Measurements from ENCODE around the gene PDE4D. TPM values are rescaled to one million over a fixed set of nuclear protein-coding genes. Genes with fewer than 3 reads are reported as not detected.

Gene PDE4D
- total and polyA plus RNA-seq, 2 of the 4 experiments (the other 2 are of a cell fraction) = 1.4 to 7.9 TPM

- dilution Hi-C loops (cut with HindIII; ENCODE audit: low sequenced_read_pairs, unreplicated experiment) = no loop called here
- Histone ChIP-seq H3K56ac (ENCODE audit: extremely low read depth, insufficient read depth, low read length) (no peak overlapping the region), H3K23ac (ENCODE audit: low read depth, low read length) (no peak overlapping the region), H3K27me3 (ENCODE audit: control insufficient read depth, insufficient read depth, low read length) (no peaks in the 10 kb centered on the region), H2BK120ac (ENCODE audit: low read depth, low read length) (no peak overlapping the region), H3K14ac (replicated peaks; ENCODE audit: low read depth, low read length) (no peak overlapping the region), H4K8ac (ENCODE audit: low read depth in 2 of 2, low read length in 2 of 2) (no peak overlapping the region), H3K4ac (ENCODE audit: low read depth, low read length) (no peak overlapping the region), H2AK9ac (replicated peaks; ENCODE audit: low read depth, low read length, poor library complexity) (no peak overlapping the region), H3K9me3 (ENCODE audit: control insufficient read depth, insufficient read depth, low read length) (no peaks in the 10 kb centered on the region), H3K4me3 (ENCODE audit: insufficient read depth, low read depth, low read length) (no peak overlapping the region), H3K18ac (ENCODE audit: low read depth, low read length) (no peak overlapping the region), H2BK15ac (ENCODE audit: low read depth, low read length) (no peak overlapping the region), H3K27ac (ENCODE audit: insufficient read depth, low read length) (no peak overlapping the region), H4K20me1 (ENCODE audit: insufficient read depth, low read length) (no peaks in the 10 kb centered on the region), H2AFZ (replicated peaks; ENCODE audit: low read length, poor library complexity) (no peak overlapping the region), H3K4me1 (ENCODE audit: control insufficient read depth, insufficient read depth, low read length) (no peaks in the 10 kb centered on the region), H4K5ac (ENCODE audit: low read depth, low read length) (no peak overlapping the region), H2AK5ac (ENCODE audit: low read depth, low read length) (no peak overlapping the region), H3K79me1 (ENCODE audit: low read depth in 1 of 2, low read length in 2 of 2) (no peaks in the 10 kb centered on the region), H3K4me2 (ENCODE audit: low read depth, low read length) (no peak overlapping the region), H3K36me3 (ENCODE audit: control insufficient read depth, insufficient read depth, low read length) (no peaks in the 10 kb centered on the region), H3K9me1 (ENCODE audit: insufficient read depth, low read length) (no peaks in the 10 kb centered on the region), H3K9ac (ENCODE audit: low read depth, low read length) (no peak overlapping the region), H2BK5ac (ENCODE audit: low read depth, low read length, poor library complexity, severe bottlenecking) (no peak overlapping the region), H4K91ac (ENCODE audit: insufficient read depth, low read depth, low read length) (no peak overlapping the region), H2BK20ac (ENCODE audit: low read depth, low read length) (no peak overlapping the region)
- ChIA-PET CTCF (no interaction called here), POLR2A (ENCODE audit: unreplicated experiment) (no interaction called here)
- DNase-seq (no peak), ATAC-seq (ENCODE audit: low read depth) (no peak)
- TF ChIP-seq RFX5 (IDR thresholded peaks at IDR 0.05; ENCODE audit: low read depth, low read length) (no peak), CHD1 (IDR thresholded peaks at IDR 0.05; ENCODE audit: low read depth, low read length) (no peak), MXI1 (IDR thresholded peaks at IDR 0.05; ENCODE audit: borderline replicate concordance, low read depth, low read length) (no peak), RAD21 (IDR thresholded peaks at IDR 0.05; ENCODE audit: low read length) (no peak), MAFK (IDR thresholded peaks at IDR 0.05; ENCODE audit: low read depth, low read length) (no peak), CTCF (conservative IDR thresholded peaks at IDR 0.05; ENCODE audit: low read depth, low read length) (no peak), MAZ (IDR thresholded peaks at IDR 0.05; ENCODE audit: borderline replicate concordance, low read depth, low read length) (no peak)
- WGBS, 2 experiments (ENCODE audit: extremely low coverage in 2 of 2, insufficient read length in 1 of 2) = no CpG with 5 or more reads among the region's 4 CpGs
- no TSS peak for BruUV-seq (replicated peaks)
- in situ Hi-C loops (cut with MboI; ENCODE audit: low sequenced_read_pairs) = loop anchor here (5.0 kb wide), 1 partner anchor 403 kb away; no protein-coding TSS in a partner anchor
- intact Hi-C loops (cut with micrococcal nuclease) = loop anchor here (5.0 kb wide), 2 partner anchors 103 to 328 kb away; no protein-coding TSS in a partner anchor
These were observed 499.7 kb downstream of the PDE4D start for GRCh38 chr5:59393585-59394420.

Data from IMR-90 (cell line).